HepG2 (cell line): ENCODE measurements around the gene ADAM8. TPM values are rescaled to one million over a fixed set of nuclear protein-coding genes. Genes with fewer than 3 reads are reported as not detected.

ENCODE experiments used
- ATAC-seq: fragments of 200-7000 bp; cut with Tn5 transposase; 3 replicates; pipeline ENCODE4 v1.9.1; 2020; ENCODE audit warnings: mild to moderate bottlenecking, moderate library complexity
- BruUV-seq: library from RNA; stranded (reverse); fragments of 400-500 nt; replicated peaks from 2 replicates; lab custom pipeline; 2021; lab: Mats Ljungman, UMichigan
- CTCF ChIA-PET: fragments of 300-600 bp; formaldehyde crosslinking; extraction: SDS; loops from one replicate; lab custom pipeline; 2021; ENCODE audit warnings: low total read pairs, inconsistent platforms, low intra/inter-chr PET ratio; lab: Yijun Ruan, JAX
- POLR2A ChIA-PET: fragments of 350-600 bp; sonication (Branson Sonifier 250); formaldehyde crosslinking; loops from one replicate; lab custom pipeline; 2020; ENCODE audit warnings: antibody characterized with exemption, inconsistent platforms; lab: Yijun Ruan, JAX
- DNase-seq: peaks from one replicate; pipeline ENCODE4 v3.0.0-alpha.2; 2015; ENCODE audit warnings: low spot score
- FAIRE-seq: peaks from 3 replicates; lab custom pipeline; 2011; peaks lifted over from hg19 to GRCh38; lab: Jason Lieb, UNC
- H2AFZ ChIP-seq: one replicate; pipeline ENCODE4 v1.6.1; 2011; ENCODE audit warnings: low read length, inconsistent platforms
- H3K27ac ChIP-seq: fragments of 300-600 bp; 3 replicates; pipeline ENCODE4 v1.8.0; 2011; ENCODE audit warnings: mixed run types, mild to moderate bottlenecking, mixed read lengths, low read length, inconsistent platforms; ENCODE audit not compliant: insufficient read depth; ENCODE audit errors: extremely low read length
- H3K27me3 ChIP-seq, 2 experiments: fragments of 200-600 bp in 1 of 2; 2 replicates in 1 of 2; 3 replicates in 1 of 2; pipeline versions ENCODE4 v1.6.0 to v1.8.0; 2011; ENCODE audit warnings: low read length in 2 of 2, mild to moderate bottlenecking in 2 of 2, moderate library complexity in 2 of 2, inconsistent platforms in 1 of 2; ENCODE audit not compliant: insufficient read depth in 2 of 2, control insufficient read depth in 1 of 2
- H3K36me3 ChIP-seq, 2 experiments: fragments of 200-600 bp in 1 of 2; replicated peaks in 1 of 2; 2 replicates in 1 of 2; 3 replicates in 1 of 2; pipeline versions ENCODE4 v1.5.1 to v1.8.0; 2011; ENCODE audit warnings: low read length in 2 of 2, inconsistent platforms in 1 of 2; ENCODE audit not compliant: insufficient read depth in 2 of 2, control insufficient read depth in 1 of 2
- H3K4me1 ChIP-seq: 2 replicates; pipeline ENCODE4 v1.5.1; 2012; ENCODE audit warnings: low read length, inconsistent platforms; ENCODE audit not compliant: insufficient read depth
- H3K4me2 ChIP-seq: 2 replicates; pipeline ENCODE4 v1.6.0; 2011; ENCODE audit warnings: low read depth, low read length, inconsistent platforms
- H3K4me3 ChIP-seq, 3 experiments: fragments of 200-600 bp in 1 of 3; sonication (generic), shearing (Covaris generic) in 1 of 3; replicated peaks in 1 of 3; 2 replicates each; pipeline ENCODE4 v1.5.1; 2011 to 2016; ENCODE audit warnings: low read length in 3 of 3, inconsistent platforms in 2 of 3, low read depth in 2 of 3, mild to moderate bottlenecking in 2 of 3, control low read depth in 1 of 3, mixed read lengths in 1 of 3; ENCODE audit not compliant: insufficient read depth in 1 of 3
- H3K79me2 ChIP-seq: one replicate; pipeline ENCODE4 v1.6.1; 2011; ENCODE audit warnings: low read length, inconsistent platforms; ENCODE audit not compliant: insufficient read depth
- H3K9ac ChIP-seq: 2 replicates; pipeline ENCODE4 v1.6.0; 2011; ENCODE audit warnings: mild to moderate bottlenecking, low read depth, low read length, inconsistent platforms; ENCODE audit not compliant: insufficient read depth
- H3K9me3 ChIP-seq: 2 replicates; pipeline ENCODE4 v1.5.1; 2012; ENCODE audit warnings: mild to moderate bottlenecking, low read length
- H4K20me1 ChIP-seq: 2 replicates; pipeline ENCODE4 v1.6.0; 2011; ENCODE audit warnings: inconsistent platforms, mild to moderate bottlenecking, low read length, moderate library complexity; ENCODE audit not compliant: insufficient read depth
- AKAP8 ChIP-seq: sonication (generic); formaldehyde crosslinking; IDR thresholded peaks from 2 replicates; pipeline ENCODE4 v1.5.1; 2020; ENCODE audit warnings: mild to moderate bottlenecking, missing genetic modification reagents
- BCL6 ChIP-seq: IDR thresholded peaks from 2 replicates; pipeline ENCODE4 v1.6.1; 2016; ENCODE audit warnings: missing genetic modification reagents, missing compliant biosample characterization
- CHCHD3 ChIP-seq: sonication (generic); formaldehyde crosslinking; IDR thresholded peaks from 2 replicates; pipeline ENCODE4 v1.8.0; 2022; ENCODE audit warnings: mild to moderate bottlenecking, missing genetic modification reagents, moderate library complexity
- HINFP ChIP-seq: sonication (generic); formaldehyde crosslinking; IDR thresholded peaks from 2 replicates; pipeline ENCODE4 v1.4.0; 2020; ENCODE audit warnings: low read depth, mild to moderate bottlenecking, missing genetic modification reagents
- KMT2B ChIP-seq: IDR thresholded peaks from 2 replicates; pipeline ENCODE4 v1.6.1; 2016; ENCODE audit warnings: missing genetic modification reagents, missing compliant biosample characterization
- MIER2 ChIP-seq: IDR thresholded peaks from 2 replicates; pipeline ENCODE4 v1.6.1; 2016; ENCODE audit warnings: missing biosample characterization, missing genetic modification reagents
- NBN ChIP-seq: fragments of 450-650 bp; conservative IDR thresholded peaks from 2 replicates; pipeline ENCODE4 v1.6.1; 2017
- PBX2 ChIP-seq: IDR thresholded peaks from 2 replicates; pipeline ENCODE4 v1.6.1; 2016; ENCODE audit warnings: control low read depth
- PHF5A ChIP-seq: IDR thresholded peaks from one replicate; pipeline ENCODE4 v1.6.1; 2018; ENCODE audit warnings: low read depth, missing genetic modification reagents; ENCODE audit not compliant: unreplicated experiment
- RCOR2 ChIP-seq: IDR thresholded peaks from 2 replicates; pipeline ENCODE4 v1.6.1; 2016; ENCODE audit warnings: missing biosample characterization, missing genetic modification reagents
- RORA ChIP-seq: sonication (generic); formaldehyde crosslinking; IDR thresholded peaks from 2 replicates; pipeline ENCODE4 v1.5.0; 2020; ENCODE audit warnings: mild to moderate bottlenecking, missing genetic modification reagents, moderate library complexity
- ZFP36L2 ChIP-seq: sonication (generic); formaldehyde crosslinking; IDR thresholded peaks from 2 replicates; pipeline ENCODE4 v1.4.0; 2020; ENCODE audit warnings: missing genetic modification reagents
- ZNF496 ChIP-seq: sonication (generic); formaldehyde crosslinking; IDR thresholded peaks from 2 replicates; pipeline ENCODE4 v1.8.1; 2023; ENCODE audit warnings: mild to moderate bottlenecking, moderate library complexity, missing genetic modification reagents; ENCODE audit not compliant: insufficient replicate concordance
- ZNF562 ChIP-seq: sonication (generic); formaldehyde crosslinking; IDR thresholded peaks from 2 replicates; pipeline ENCODE4 v1.8.0; 2022; ENCODE audit warnings: missing genetic modification reagents, borderline replicate concordance
- ZNF792 ChIP-seq: IDR thresholded peaks from 2 replicates; pipeline ENCODE4 v1.6.1; 2016
- ZNF878 ChIP-seq: sonication (generic); formaldehyde crosslinking; IDR thresholded peaks from 2 replicates; pipeline ENCODE4 v1.8.1; 2023; ENCODE audit warnings: mild to moderate bottlenecking, missing genetic modification reagents, moderate library complexity
- WGBS: methylation state at CpG from one replicate; pipeline ENCODE4 v1.1.6; 2017; ENCODE audit warnings: low lambda C conversion rate; 5-methylcytosine and 5-hydroxymethylcytosine counted together
- in situ Hi-C: cut with HindIII; loops from 2 replicates; pipeline ENCODE4 v1.10.0; 2017; ENCODE audit warnings: low pct_unique_long_range_greater_than_20kb; ENCODE audit not compliant: extremely low pct_ligation_motif_present
- intact Hi-C: fragments of 100-400 bp; cut with micrococcal nuclease; formaldehyde crosslinking; loops from one replicate; pipeline ENCODE4 v1.10.0; 2022; ENCODE audit not compliant: unreplicated experiment
- polyA plus RNA-seq, 8 experiments: library from polyadenylated mRNA; depleted of rRNA in 3 of 8; stranded (reverse) in 7 of 8; unstranded in 1 of 8; fragments of >200 nt; fragmentation: Illumina TruSeq in 4 of 8; extraction: Trizol in 4 of 8; gene quantifications; 2 replicates each; pipeline versions ENCODE4 v1.2.1 to v1.2.3, GENCODE V29; 2011 to 2016; ENCODE audit warnings: low read depth in 4 of 8, missing spikeins in 1 of 8, mixed read lengths in 1 of 8; ENCODE audit not compliant: insufficient read depth in 1 of 8
- total RNA-seq, 5 experiments: library from RNA; depleted of rRNA; stranded (reverse); fragments of >200 nt; fragmentation: Illumina TruSeq; extraction: Trizol; gene quantifications; 2 replicates each; pipeline ENCODE4 v1.2.3, GENCODE V29; 2016; ENCODE audit warnings: low read depth in 1 of 5
- TF ChIP-seq, protein P1 (sequence below): IDR thresholded peaks from 2 replicates; pipeline ENCODE4 v1.6.1; 2016; ENCODE audit warnings: low read depth, borderline replicate concordance

Gene ADAM8
- total and polyA plus RNA-seq, 2 of the 13 experiments (the other 11 are each of a cell fraction or from before 2014, with no cell fraction given) = 0.24 to 0.93 TPM

DNA sequence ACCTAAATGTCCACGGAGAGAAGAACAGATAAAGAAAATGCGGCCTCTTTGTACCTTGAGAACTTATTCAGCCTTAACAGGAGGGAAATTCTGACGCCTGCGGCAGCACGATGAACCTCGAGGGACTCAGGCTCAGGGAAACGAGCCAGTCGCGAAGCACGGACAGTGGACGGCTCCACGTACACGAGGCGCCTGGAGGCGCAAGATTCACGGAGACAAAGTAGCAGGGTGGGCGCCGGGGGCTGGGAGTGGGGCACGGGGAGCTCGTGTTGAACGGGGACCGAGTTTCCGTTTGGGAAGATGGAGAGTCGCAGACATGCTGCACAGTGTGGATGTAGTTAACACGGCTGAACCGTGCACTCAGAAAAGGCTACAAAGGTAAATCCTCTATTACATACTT is 59.9 kb downstream of the ADAM8 start:
- Histone ChIP-seq H3K27ac (no peak overlapping the region), H4K20me1 (peaks cover 5% of the 10 kb centered on the region; the same call in 1 of the 2 replicates), H3K9me3 (no peaks in the 10 kb centered on the region), H3K36me3 (no peaks in the 10 kb centered on the region), H3K27me3 (peaks cover 13 to 74% of the 10 kb centered on the region in 2 experiments; a peak in 4 of 5 replicates), H2AFZ (no peak overlapping the region), H3K4me3 (no peak overlapping the region), H3K4me2 (no peak overlapping the region), H3K4me1 (no peaks in the 10 kb centered on the region), H3K79me2 (no peaks in the 10 kb centered on the region), H3K9ac (no peak overlapping the region)
- FAIRE-seq = no peak
- WGBS = 27% methylated on average over 26 of the region's 26 CpGs
- no peak for TF ChIP-seq AKAP8
- TF ChIP-seq ZNF496 = no peak
- TF ChIP-seq HINFP (CRISPR knock-in tag) = no peak
- TF ChIP-seq ZFP36L2 (CRISPR knock-in tag) = no peak
- no peak for TF ChIP-seq RCOR2 (CRISPR knock-in tag)
- no peak for TF ChIP-seq ZNF792 (CRISPR knock-in tag)
- POLR2A ChIA-PET = no interaction called here
- no peak for ATAC-seq
- in situ Hi-C loops (no loop called here), intact Hi-C loops (no loop called here)
- CTCF ChIA-PET = no interaction called here
- no TSS peak for BruUV-seq
- no peak for DNase-seq

GRCh38 chr10:133215586-133215985 is 61.1 kb downstream of the ADAM8 start:
- H3K4me3 ChIP-seq = no peak overlapping the region
- no TSS peak for BruUV-seq
- 71% methylated on average over 11 of the region's 27 CpGs for WGBS
- peaks cover 13 to 70% of the 10 kb centered on the region in 2 experiments; a peak in 4 of 5 replicates for H3K27me3 ChIP-seq
- FAIRE-seq (no peak), DNase-seq (no peak), ATAC-seq (no peak)
- no peaks in the 10 kb centered on the region for H3K79me2 ChIP-seq
- H3K4me1 ChIP-seq = no peaks in the 10 kb centered on the region
- H3K9me3 ChIP-seq = no peaks in the 10 kb centered on the region
- H4K20me1 ChIP-seq = peaks cover 5% of the 10 kb centered on the region; the same call in 1 of the 2 replicates
- ChIA-PET CTCF (no interaction called here), POLR2A (no interaction called here)
- no peak overlapping the region for H3K27ac ChIP-seq
- no peak overlapping the region for H3K9ac ChIP-seq
- no peak overlapping the region for H3K4me2 ChIP-seq
- intact Hi-C loops (no loop called here), in situ Hi-C loops (no loop called here)
- H2AFZ ChIP-seq = no peak overlapping the region
- no peaks in the 10 kb centered on the region for H3K36me3 ChIP-seq
- TF ChIP-seq MIER2 (CRISPR knock-in tag) = no peak
- TF ChIP-seq NBN = no peak
- TF ChIP-seq PBX2 (CRISPR knock-in tag) = no peak
- no peak for TF ChIP-seq ZNF562 (CRISPR knock-in tag)
- TF ChIP-seq BCL6 (CRISPR knock-in tag) = no peak
- TF ChIP-seq PHF5A (CRISPR knock-in tag) = no peak
- TF ChIP-seq, protein P1, sequence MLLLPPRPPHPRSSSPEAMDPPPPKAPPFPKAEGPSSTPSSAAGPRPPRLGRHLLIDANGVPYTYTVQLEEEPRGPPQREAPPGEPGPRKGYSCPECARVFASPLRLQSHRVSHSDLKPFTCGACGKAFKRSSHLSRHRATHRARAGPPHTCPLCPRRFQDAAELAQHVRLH (CRISPR knock-in tag) = no peak
- no peak for TF ChIP-seq RORA (CRISPR knock-in tag)
- no peak for TF ChIP-seq ZNF878 (CRISPR knock-in tag)
- TF ChIP-seq KMT2B = no peak
- TF ChIP-seq CHCHD3 (CRISPR knock-in tag) = no peak
